Fibroblast of villous mesenchyme (primary cell): ENCODE data around the gene TMEM151A. TPM values are rescaled to one million over a fixed set of nuclear protein-coding genes. Genes with fewer than 3 reads are reported as not detected.

Experiments used
- DNase-seq: peaks from one replicate; pipeline ENCODE4 v3.0.0-alpha.2; 2010; ENCODE audit warnings: low read depth
- H3K4me3 ChIP-seq: 2 replicates; pipeline ENCODE4 v1.5.1; 2011; ENCODE audit warnings: low read depth, mild to moderate bottlenecking, low read length
- CTCF ChIP-seq: IDR thresholded peaks from 2 replicates; pipeline ENCODE4 v1.5.1; 2012; ENCODE audit warnings: low read depth, mild to moderate bottlenecking, low read length; ENCODE audit not compliant: insufficient read depth
- total RNA-seq: library from RNA; depleted of rRNA; stranded (reverse); fragments of >200 nt; gene quantifications from 2 replicates; pipeline ENCODE4 v1.2.3, GENCODE V29; 2012

TMEM151A gene
- total RNA-seq, 1 donor = under 0.01 TPM

- no peak for TF ChIP-seq CTCF
- no peak for DNase-seq
- no peak overlapping the region for H3K4me3 ChIP-seq
These were observed 2.3 kb downstream of the TMEM151A start for GRCh38 chr11:66293777-66294625.

GRCh38 chr11:66294626-66295620 is 3.2 kb downstream of the TMEM151A start:
- H3K4me3 ChIP-seq = no peak overlapping the region
- DNase-seq = no peak
- TF ChIP-seq CTCF = no peak

- TF ChIP-seq CTCF = no peak
- no peak for DNase-seq
- H3K4me3 ChIP-seq = no peak overlapping the region
These were observed 5.9 kb downstream of the TMEM151A start for GRCh38 chr11:66297610-66298009.

- no peak for DNase-seq
- TF ChIP-seq CTCF = no peak
- H3K4me3 ChIP-seq = no peak overlapping the region
These were observed 7.5 kb downstream of the TMEM151A start for GRCh38 chr11:66299186-66299585.

- no peak for DNase-seq
- no peak overlapping the region for H3K4me3 ChIP-seq
- no peak for TF ChIP-seq CTCF
These were observed 11.0 kb downstream of the TMEM151A start for GRCh38 chr11:66302656-66303055.

- no peak for DNase-seq
- no peak for TF ChIP-seq CTCF
- no peak overlapping the region for H3K4me3 ChIP-seq
These were observed 17.8 kb downstream of the TMEM151A start for GRCh38 chr11:66309475-66309874.
